ENCODE measurements around the gene AGMO. TPM values are rescaled to one million over a fixed set of nuclear protein-coding genes. Genes with fewer than 3 reads are reported as not detected.

AGMO gene
- total and polyA plus RNA-seq, 9 donors, result 0.20 to 1.8 (median 0.25) TPM

DNA sequence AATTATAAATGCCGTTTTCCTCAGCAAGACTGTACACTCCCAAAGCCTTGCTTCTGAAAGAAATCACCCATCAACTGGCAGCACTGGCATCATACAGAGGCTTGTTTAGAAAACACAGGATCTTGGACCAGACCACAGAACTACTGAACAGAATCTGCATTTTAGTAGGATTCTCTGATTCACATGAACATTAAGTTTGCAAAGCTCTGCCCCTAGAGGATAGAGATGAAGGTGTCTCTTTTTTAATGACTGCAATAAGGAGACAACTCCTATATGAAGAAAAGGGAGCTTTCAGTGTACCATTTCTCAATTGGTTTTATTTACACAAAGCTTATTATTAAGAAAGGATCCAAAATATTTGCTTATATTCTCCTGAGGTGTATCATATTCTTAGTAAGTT is 172.7 kb downstream of the AGMO start:
- Histone ChIP-seq H3K27me3 (ENCODE audit: control insufficient read depth, insufficient read depth, low read length) (no peaks in the 10 kb centered on the region), H3K36me3 (ENCODE audit: control insufficient read depth, insufficient read depth, low read length) (no peaks in the 10 kb centered on the region), H3K4me1 (ENCODE audit: control insufficient read depth, insufficient read depth, low read length) (no peaks in the 10 kb centered on the region), H3K4me3 (ENCODE audit: low read length) (no peak overlapping the region), H3K9me3 (replicated peaks; ENCODE audit: control insufficient read depth, low read depth, low read length) (no peaks in the 10 kb centered on the region), H3K27ac (ENCODE audit: low read length) (no peak overlapping the region)
- 89% methylated on average over 1 of the region's 1 CpG for WGBS (ENCODE audit: insufficient coverage)
- DNase-seq, result no peak

DNA sequence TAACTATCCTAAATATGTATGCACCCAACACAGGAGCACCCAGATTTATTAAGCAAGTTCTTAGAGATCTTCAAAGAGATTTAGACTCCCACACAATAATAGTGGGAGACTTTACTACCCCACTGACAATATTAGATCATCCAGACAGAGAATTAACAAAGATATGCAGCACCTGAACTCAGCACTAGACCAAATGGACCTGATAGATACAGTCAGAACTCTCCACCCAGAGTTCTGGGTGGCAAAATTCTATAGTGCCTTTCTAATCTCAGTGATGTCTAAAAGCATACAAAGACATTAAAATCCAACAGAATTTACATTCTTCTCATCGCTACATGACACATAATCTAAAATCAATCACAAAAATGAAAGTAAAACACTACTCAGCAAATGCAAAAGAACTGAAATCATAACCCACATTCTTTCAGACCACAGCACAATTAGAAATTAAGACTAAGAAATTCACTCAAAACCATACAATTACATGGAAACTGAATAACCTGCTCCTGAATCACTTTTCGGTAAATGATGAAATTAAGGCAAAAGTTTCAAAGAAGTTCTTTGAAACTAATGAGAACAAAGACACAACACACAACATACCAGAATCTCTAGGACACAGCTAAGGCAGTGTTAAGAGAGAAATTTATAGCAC is 183.2 kb downstream of the AGMO start:
- WGBS (ENCODE audit: insufficient coverage), result no CpG with 5 or more reads among the region's 2 CpGs
- no peaks in the 10 kb centered on the region for H3K9me3 ChIP-seq (replicated peaks; ENCODE audit: control insufficient read depth, low read depth, low read length)
- H3K4me3 ChIP-seq (ENCODE audit: low read length), result no peak overlapping the region
- no peaks in the 10 kb centered on the region for H3K4me1 ChIP-seq (ENCODE audit: control insufficient read depth, insufficient read depth, low read length)
- no peak for DNase-seq
- H3K27me3 ChIP-seq (ENCODE audit: control insufficient read depth, insufficient read depth, low read length), result no peaks in the 10 kb centered on the region
- no peaks in the 10 kb centered on the region for H3K36me3 ChIP-seq (ENCODE audit: control insufficient read depth, insufficient read depth, low read length)
- H3K27ac ChIP-seq (ENCODE audit: low read length), result no peak overlapping the region

DNA sequence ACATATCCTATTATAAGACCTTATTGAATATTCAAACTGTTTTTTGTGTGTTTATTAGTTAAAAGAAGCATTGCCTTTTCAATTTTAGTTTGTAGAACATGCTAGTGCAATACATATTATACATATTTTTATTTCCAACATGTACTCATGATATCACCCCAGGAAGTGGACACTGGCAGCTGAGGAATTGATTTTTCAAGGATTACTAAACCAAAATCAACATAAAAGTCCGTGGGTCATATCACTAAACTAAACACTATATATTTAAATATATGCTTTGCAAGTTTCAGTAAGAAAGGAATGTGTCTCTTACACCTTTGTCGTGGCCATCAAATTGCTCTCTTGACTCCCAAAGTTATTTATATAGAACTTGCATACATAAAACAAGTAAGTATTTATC is 185.2 kb downstream of the AGMO start:
- Histone ChIP-seq H3K4me3 (ENCODE audit: low read length) (no peak overlapping the region), H3K36me3 (ENCODE audit: control insufficient read depth, insufficient read depth, low read length) (no peaks in the 10 kb centered on the region), H3K9me3 (replicated peaks; ENCODE audit: control insufficient read depth, low read depth, low read length) (no peaks in the 10 kb centered on the region), H3K4me1 (ENCODE audit: control insufficient read depth, insufficient read depth, low read length) (no peaks in the 10 kb centered on the region), H3K27ac (ENCODE audit: low read length) (no peak overlapping the region), H3K27me3 (ENCODE audit: control insufficient read depth, insufficient read depth, low read length) (no peaks in the 10 kb centered on the region)
- DNase-seq, result no peak
- no CpG with 5 or more reads among the region's 2 CpGs for WGBS (ENCODE audit: insufficient coverage)

DNA sequence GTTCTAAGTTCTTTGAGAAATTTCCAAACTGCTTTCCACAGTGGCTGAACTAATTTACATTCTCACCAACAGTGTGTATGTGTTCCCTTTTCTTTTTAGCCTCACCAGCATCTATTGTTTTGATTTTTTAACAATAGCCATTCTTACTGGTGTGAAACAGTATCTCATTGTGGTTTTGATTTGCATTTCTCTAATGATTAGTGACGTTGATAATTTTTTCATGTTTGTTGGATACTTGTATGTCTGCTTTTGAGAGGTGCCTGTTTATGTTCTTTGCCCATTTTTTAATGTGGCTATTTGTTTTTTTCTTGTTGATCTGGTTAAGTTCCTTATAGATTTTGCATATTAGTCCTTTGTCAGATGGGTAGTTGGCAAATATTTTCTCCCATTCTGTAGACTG is 191.4 kb downstream of the AGMO start:
- Histone ChIP-seq H3K36me3 (ENCODE audit: control insufficient read depth, insufficient read depth, low read length) (no peaks in the 10 kb centered on the region), H3K27me3 (ENCODE audit: control insufficient read depth, insufficient read depth, low read length) (no peaks in the 10 kb centered on the region), H3K4me3 (ENCODE audit: low read length) (no peak overlapping the region), H3K27ac (ENCODE audit: low read length) (no peak overlapping the region), H3K4me1 (ENCODE audit: control insufficient read depth, insufficient read depth, low read length) (no peaks in the 10 kb centered on the region), H3K9me3 (replicated peaks; ENCODE audit: control insufficient read depth, low read depth, low read length) (no peaks in the 10 kb centered on the region)
- no CpG with 5 or more reads among the region's 1 CpG for WGBS (ENCODE audit: insufficient coverage)
- no peak for DNase-seq

DNA sequence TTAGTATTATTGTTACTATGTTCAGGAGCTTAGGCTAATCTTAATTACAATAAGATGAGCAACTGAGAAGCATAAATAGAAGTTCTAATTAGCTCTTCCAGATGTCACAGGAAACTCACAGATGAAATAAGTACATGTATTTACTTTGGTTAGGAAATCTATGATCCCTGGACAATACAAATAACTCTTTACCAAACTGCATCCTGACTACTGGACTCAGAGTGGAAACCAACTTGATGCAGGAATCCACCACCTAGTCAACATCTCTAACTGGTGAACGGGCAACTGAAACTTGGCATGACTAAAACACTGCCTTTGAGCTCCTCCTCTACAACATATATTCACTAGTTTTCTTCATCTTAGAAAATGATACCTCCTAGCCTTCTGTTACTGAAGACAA is 193.2 kb downstream of the AGMO start:
- no peaks in the 10 kb centered on the region for H3K36me3 ChIP-seq (ENCODE audit: control insufficient read depth, insufficient read depth, low read length)
- DNase-seq, result no peak
- WGBS (ENCODE audit: insufficient coverage), result 60% methylated on average over 1 of the region's 1 CpG
- H3K4me3 ChIP-seq (ENCODE audit: low read length), result no peak overlapping the region
- H3K4me1 ChIP-seq (ENCODE audit: control insufficient read depth, insufficient read depth, low read length), result no peaks in the 10 kb centered on the region
- no peaks in the 10 kb centered on the region for H3K27me3 ChIP-seq (ENCODE audit: control insufficient read depth, insufficient read depth, low read length)
- H3K9me3 ChIP-seq (replicated peaks; ENCODE audit: control insufficient read depth, low read depth, low read length), result no peaks in the 10 kb centered on the region
- H3K27ac ChIP-seq (ENCODE audit: low read length), result no peak overlapping the region

DNA sequence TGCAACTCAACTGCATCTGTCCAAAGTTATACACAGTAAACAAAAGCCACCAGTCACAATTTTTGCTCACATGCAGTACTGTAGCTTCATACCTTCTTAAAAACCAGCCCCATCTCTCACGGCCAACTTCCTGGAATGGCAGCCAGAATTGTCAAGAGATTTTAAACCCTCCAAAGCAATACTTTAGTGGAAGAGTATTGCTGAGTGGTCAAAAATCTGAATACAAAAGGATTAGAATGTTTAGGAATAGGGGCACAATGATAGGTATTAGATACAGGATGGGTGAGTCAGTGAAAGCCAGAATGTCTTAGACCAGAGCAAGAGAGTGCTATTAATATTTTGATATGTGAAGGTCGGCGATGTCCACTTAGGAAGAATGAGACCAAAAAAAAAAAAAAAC is 193.9 kb downstream of the AGMO start:
- no peak overlapping the region for H3K4me3 ChIP-seq (ENCODE audit: low read length)
- H3K4me1 ChIP-seq (ENCODE audit: control insufficient read depth, insufficient read depth, low read length), result no peaks in the 10 kb centered on the region
- H3K36me3 ChIP-seq (ENCODE audit: control insufficient read depth, insufficient read depth, low read length), result no peaks in the 10 kb centered on the region
- no peaks in the 10 kb centered on the region for H3K9me3 ChIP-seq (replicated peaks; ENCODE audit: control insufficient read depth, low read depth, low read length)
- H3K27ac ChIP-seq (ENCODE audit: low read length), result no peak overlapping the region
- no peaks in the 10 kb centered on the region for H3K27me3 ChIP-seq (ENCODE audit: control insufficient read depth, insufficient read depth, low read length)
- DNase-seq, result no peak
- no CpG with 5 or more reads among the region's 3 CpGs for WGBS (ENCODE audit: insufficient coverage)

DNA sequence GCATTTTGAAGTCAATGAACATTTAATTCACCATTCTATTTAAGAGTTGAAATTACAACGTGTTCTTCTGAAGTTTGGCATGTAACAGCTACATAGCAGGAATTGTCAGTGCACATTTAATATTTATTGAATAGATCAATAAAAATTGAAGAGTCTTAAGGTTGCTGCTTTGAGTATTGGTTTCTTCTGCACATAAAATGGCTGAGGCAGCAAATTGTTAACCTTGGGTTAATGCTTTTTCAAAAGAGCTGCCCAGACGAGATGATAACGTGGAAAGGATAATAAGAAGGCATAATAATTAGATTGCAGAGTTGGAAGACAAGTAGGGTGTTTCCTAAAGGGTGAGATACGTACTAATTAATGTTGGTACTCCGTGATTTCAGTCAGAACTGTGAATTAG is 203.7 kb downstream of the AGMO start:
- H3K4me1 ChIP-seq (ENCODE audit: control insufficient read depth, insufficient read depth, low read length), result no peaks in the 10 kb centered on the region
- H3K9me3 ChIP-seq (replicated peaks; ENCODE audit: control insufficient read depth, low read depth, low read length), result no peaks in the 10 kb centered on the region
- WGBS (ENCODE audit: insufficient coverage), result 76% methylated on average over 2 of the region's 5 CpGs
- no peak for DNase-seq
- no peaks in the 10 kb centered on the region for H3K27me3 ChIP-seq (ENCODE audit: control insufficient read depth, insufficient read depth, low read length)
- H3K36me3 ChIP-seq (ENCODE audit: control insufficient read depth, insufficient read depth, low read length), result no peaks in the 10 kb centered on the region
- H3K27ac ChIP-seq (ENCODE audit: low read length), result no peak overlapping the region
- H3K4me3 ChIP-seq (ENCODE audit: low read length), result no peak overlapping the region

DNA sequence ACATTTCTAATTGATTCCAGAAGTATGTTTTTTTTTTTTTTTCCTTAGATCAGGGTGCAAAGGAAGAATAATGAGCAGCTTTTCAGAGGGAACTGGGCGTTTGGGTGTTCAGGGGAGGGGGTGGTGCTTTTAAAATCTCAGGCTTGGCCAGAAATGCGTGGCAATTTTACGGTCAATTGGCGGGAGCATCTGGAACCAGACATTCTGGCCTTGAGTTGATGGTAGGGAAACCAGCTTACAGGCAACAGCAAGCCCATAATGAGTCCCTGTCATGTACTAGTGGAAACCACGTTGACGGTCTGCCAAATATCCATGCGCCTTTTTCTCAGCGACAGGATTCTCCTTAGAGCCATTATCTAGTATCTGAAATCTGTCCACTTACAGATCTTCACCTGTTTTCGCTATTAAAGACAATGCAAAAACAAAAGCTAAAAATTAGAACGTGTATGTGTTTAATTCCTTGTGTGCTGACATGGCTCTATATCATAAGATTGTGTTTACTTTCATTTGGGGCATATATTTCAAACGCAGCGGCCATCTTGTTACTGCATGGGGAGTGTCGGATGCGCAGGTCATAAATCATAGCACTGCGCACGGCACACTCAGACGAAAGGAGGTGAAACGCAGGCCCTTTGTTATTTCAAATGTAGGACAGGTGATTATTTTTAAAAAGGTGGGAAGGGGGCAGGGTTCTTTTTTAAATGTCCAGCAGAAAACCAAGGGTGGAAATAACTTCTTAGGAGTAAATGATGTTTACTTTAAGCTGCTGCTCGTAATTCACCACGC is 209.2 kb downstream of the AGMO start:
- H3K4me3 ChIP-seq (ENCODE audit: low read length), result peak overlapping the region; percentile 4

DNA sequence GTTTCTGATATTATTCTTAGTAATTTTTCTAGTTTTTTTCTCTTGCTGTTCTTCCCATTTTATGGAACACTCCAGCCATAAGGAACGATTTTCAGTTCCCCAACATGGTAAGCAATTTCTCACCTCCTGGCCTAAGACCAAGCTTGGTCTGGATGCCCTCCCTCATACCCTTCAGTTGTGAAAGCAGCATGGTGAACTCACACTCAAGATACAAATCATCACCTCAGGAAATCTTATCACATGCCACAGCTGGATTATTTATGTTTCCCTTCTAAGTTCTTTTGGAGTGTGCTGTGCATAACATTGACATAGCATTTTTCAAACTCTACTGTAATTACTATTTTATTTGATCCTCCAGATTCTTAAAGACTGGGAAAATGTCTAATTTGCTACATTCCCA is 216.6 kb downstream of the AGMO start:
- Histone ChIP-seq H3K27me3 (ENCODE audit: control insufficient read depth, insufficient read depth, low read length) (no peaks in the 10 kb centered on the region), H3K36me3 (ENCODE audit: control insufficient read depth, insufficient read depth, low read length) (no peaks in the 10 kb centered on the region), H3K4me3 (ENCODE audit: low read length) (no peak overlapping the region), H3K9me3 (replicated peaks; ENCODE audit: control insufficient read depth, low read depth, low read length) (no peaks in the 10 kb centered on the region), H3K27ac (ENCODE audit: low read length) (no peak overlapping the region), H3K4me1 (ENCODE audit: control insufficient read depth, insufficient read depth, low read length) (no peaks in the 10 kb centered on the region)
- DNase-seq, result no peak
- WGBS (ENCODE audit: insufficient coverage), result 50% methylated on average over 1 of the region's 1 CpG

More for the DNA sequence above, 209.2 kb downstream of the AGMO start:
- Histone ChIP-seq H3K4me1 (ENCODE audit: control insufficient read depth, insufficient read depth, low read length) (peaks cover 2% of the 10 kb centered on the region), H3K36me3 (ENCODE audit: control insufficient read depth, insufficient read depth, low read length) (no peaks in the 10 kb centered on the region), H3K9me3 (replicated peaks; ENCODE audit: control insufficient read depth, low read depth, low read length) (no peaks in the 10 kb centered on the region), H3K27ac (ENCODE audit: low read length) (peak overlapping the region; percentile 63), H3K27me3 (ENCODE audit: control insufficient read depth, insufficient read depth, low read length) (no peaks in the 10 kb centered on the region)
- peak; percentile 58 for DNase-seq
- 61% methylated on average over 12 of the region's 20 CpGs for WGBS (ENCODE audit: insufficient coverage)

DNA sequence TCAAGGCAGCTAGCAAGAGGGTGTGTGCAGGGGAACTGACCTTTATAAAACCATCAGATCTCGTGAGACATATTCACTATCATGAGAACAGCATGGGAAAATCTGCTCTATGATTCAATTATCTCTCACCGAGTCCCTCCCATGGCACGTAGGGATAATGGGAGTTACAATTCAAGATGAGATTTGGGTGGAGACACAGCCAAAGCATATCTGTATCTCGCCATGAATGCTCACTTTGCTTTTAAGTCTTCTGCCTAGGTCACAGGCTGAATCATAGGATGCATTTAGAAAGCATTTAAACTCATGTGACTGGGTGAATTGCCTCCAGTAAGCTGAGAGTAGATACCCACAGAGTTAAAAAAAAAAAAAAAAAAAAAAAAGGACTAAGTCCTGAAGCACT is 220.0 kb downstream of the AGMO start:
- H3K9me3 ChIP-seq (replicated peaks; ENCODE audit: control insufficient read depth, low read depth, low read length), result peaks cover 8% of the 10 kb centered on the region
- H3K4me1 ChIP-seq (ENCODE audit: control insufficient read depth, insufficient read depth, low read length), result no peaks in the 10 kb centered on the region
- no peak overlapping the region for H3K4me3 ChIP-seq (ENCODE audit: low read length)
- no peak overlapping the region for H3K27ac ChIP-seq (ENCODE audit: low read length)
- DNase-seq, result no peak
- WGBS (ENCODE audit: insufficient coverage), result 70% methylated on average over 2 of the region's 4 CpGs
- no peaks in the 10 kb centered on the region for H3K36me3 ChIP-seq (ENCODE audit: control insufficient read depth, insufficient read depth, low read length)
- no peaks in the 10 kb centered on the region for H3K27me3 ChIP-seq (ENCODE audit: control insufficient read depth, insufficient read depth, low read length)
